GM23338 (cell line): Measurements from ENCODE around the gene NCBP1. TPM values are rescaled to one million over a fixed set of nuclear protein-coding genes. Genes with fewer than 3 reads are reported as not detected.

Experiments
- ATAC-seq: fragments of 200-7000 bp; cut with Tn5 transposase; 3 replicates; pipeline ENCODE4 v1.9.1; 2020
- DNase-seq: peaks from one replicate; pipeline ENCODE4 v3.0.0-alpha.2; 2015; ENCODE audit warnings: low spot score
- H2AFZ ChIP-seq: fragments of 200-600 bp; sonication (generic); 2 replicates; pipeline ENCODE4 v1.8.0; 2016; ENCODE audit warnings: antibody characterized with exemption, mild to moderate bottlenecking, moderate library complexity
- H3F3A ChIP-seq: fragments of 200-600 bp; sonication (generic); replicated peaks from 2 replicates; pipeline ENCODE4 v1.8.0; 2017; ENCODE audit warnings: antibody characterized with exemption, mixed run types, low read depth
- H3K27ac ChIP-seq: fragments of 200-600 bp; sonication (generic); 2 replicates; pipeline ENCODE4 v1.6.1; 2016; ENCODE audit warnings: low read depth
- H3K27me3 ChIP-seq: fragments of 200-600 bp; sonication (generic); 2 replicates; pipeline ENCODE4 v1.8.0; 2016; ENCODE audit warnings: mild to moderate bottlenecking, mixed run types, moderate library complexity; ENCODE audit not compliant: insufficient read depth
- H3K36me3 ChIP-seq: fragments of 200-600 bp; sonication (generic); 2 replicates; pipeline ENCODE4 v1.8.0; 2016; ENCODE audit warnings: mild to moderate bottlenecking; ENCODE audit not compliant: insufficient read depth
- H3K4me1 ChIP-seq: fragments of 200-600 bp; sonication (generic); 2 replicates; pipeline ENCODE4 v1.8.0; 2016; ENCODE audit warnings: mild to moderate bottlenecking, moderate library complexity; ENCODE audit not compliant: insufficient read depth
- H3K4me2 ChIP-seq: fragments of 200-600 bp; sonication (generic); 2 replicates; pipeline ENCODE4 v1.7.1; 2017; ENCODE audit warnings: mixed run types
- H3K4me3 ChIP-seq: fragments of 200-600 bp; sonication (generic); 2 replicates; pipeline ENCODE4 v1.6.1; 2016; ENCODE audit warnings: mixed run types
- H3K79me2 ChIP-seq: fragments of 200-600 bp; sonication (generic); replicated peaks from 2 replicates; pipeline ENCODE4 v1.8.0; 2017; ENCODE audit warnings: mild to moderate bottlenecking; ENCODE audit not compliant: insufficient read depth
- H3K9me2 ChIP-seq: fragments of 200-600 bp; sonication (generic); 2 replicates; pipeline ENCODE4 v1.8.0; 2017; ENCODE audit not compliant: insufficient read depth
- H4K20me1 ChIP-seq: fragments of 200-600 bp; sonication (generic); replicated peaks from 2 replicates; pipeline ENCODE4 v1.8.0; 2017; ENCODE audit warnings: mild to moderate bottlenecking; ENCODE audit not compliant: insufficient read depth
- H3K27ac Mint-ChIP-seq: 2 replicates; pipeline ENCODE4 v1.8.0; 2020; ENCODE audit warnings: inconsistent platforms, mild to moderate bottlenecking, moderate library complexity, mixed read lengths
- H3K27me3 Mint-ChIP-seq: 3 replicates; pipeline ENCODE4 v1.8.0; 2022; ENCODE audit warnings: low read depth, mild to moderate bottlenecking, moderate library complexity, mixed read lengths, inconsistent platforms; ENCODE audit not compliant: insufficient read depth, poor library complexity
- H3K36me3 Mint-ChIP-seq: 3 replicates; pipeline ENCODE4 v1.8.0; 2021; ENCODE audit warnings: low read depth, mild to moderate bottlenecking, inconsistent platforms, moderate library complexity, mixed read lengths
- H3K4me1 Mint-ChIP-seq: 3 replicates; pipeline ENCODE4 v1.8.0; 2020; ENCODE audit warnings: mild to moderate bottlenecking, inconsistent platforms, mixed read lengths
- H3K4me3 Mint-ChIP-seq: 3 replicates; pipeline ENCODE4 v1.8.0; 2021; ENCODE audit warnings: moderate library complexity, mild to moderate bottlenecking, inconsistent platforms, mixed read lengths
- H3K9me3 Mint-ChIP-seq: 3 replicates; pipeline ENCODE4 v1.8.0; 2020; ENCODE audit warnings: moderate library complexity, mild to moderate bottlenecking, inconsistent platforms, mixed read lengths
- CREB1 ChIP-seq: fragments of 250-450 bp; sonication (Bioruptor Pico); IDR thresholded peaks from 2 replicates; pipeline ENCODE4 v1.5.0; 2020; ENCODE audit warnings: low read depth, mild to moderate bottlenecking, moderate library complexity
- EZH2 ChIP-seq: fragments of 200-600 bp; sonication (generic); IDR thresholded peaks from one replicate; pipeline ENCODE4 v1.8.0; 2017; ENCODE audit warnings: antibody characterized with exemption, mild to moderate bottlenecking, low read depth; ENCODE audit not compliant: unreplicated experiment
- JUNB ChIP-seq: IDR thresholded peaks from one replicate; pipeline ENCODE4 v1.6.1; 2016; ENCODE audit warnings: antibody characterized with exemption; ENCODE audit not compliant: unreplicated experiment
- POLR2AphosphoS5 ChIP-seq: IDR thresholded peaks from 2 replicates; pipeline ENCODE4 v1.6.1; 2016; ENCODE audit warnings: antibody characterized with exemption, low read depth
- STAT1 ChIP-seq: IDR thresholded peaks from one replicate; pipeline ENCODE4 v1.6.1; 2016; ENCODE audit warnings: antibody characterized with exemption; ENCODE audit not compliant: unreplicated experiment
- ZNF114 ChIP-seq: fragments of 250-450 bp; sonication (Bioruptor Pico); IDR thresholded peaks from 2 replicates; pipeline ENCODE4 v1.5.0; 2020; ENCODE audit warnings: mild to moderate bottlenecking, moderate library complexity
- ZNF331 ChIP-seq: fragments of 250-450 bp; sonication (Bioruptor Pico); IDR thresholded peaks from 2 replicates; pipeline ENCODE4 v1.5.0; 2020; ENCODE audit warnings: low read depth, mild to moderate bottlenecking, moderate library complexity
- polyA plus RNA-seq: library from polyadenylated mRNA; unstranded; fragments of >200 nt; fragmentation: Nextera tagmentation; extraction: Ambion mirVana; gene quantifications from 2 replicates; pipeline ENCODE4 v1.2.1, GENCODE V29; 2016
- total RNA-seq: library from RNA; depleted of rRNA; stranded (reverse); fragments of >200 nt; shearing (Covaris generic); gene quantifications from 2 replicates; pipeline ENCODE4 v1.2.3, GENCODE V29; 2014
- TF ChIP-seq, protein P1 (sequence below): IDR thresholded peaks from one replicate; pipeline ENCODE4 v1.6.1; 2018; ENCODE audit warnings: antibody characterized with exemption; ENCODE audit not compliant: unreplicated experiment
- TF ChIP-seq, protein P2 (sequence below), 2 experiments: fragments of 200-600 bp in 1 of 2; sonication (generic) in 1 of 2; conservative IDR thresholded peaks; 2 replicates each; pipeline versions ENCODE4 v1.5.1 to v1.6.1; 2016 to 2017; ENCODE audit warnings: antibody characterized with exemption in 2 of 2, low read depth in 2 of 2, mild to moderate bottlenecking in 2 of 2, moderate library complexity in 1 of 2
- TF ChIP-seq, protein P3 (sequence below): fragments of 250-450 bp; sonication (Bioruptor Pico); IDR thresholded peaks from 2 replicates; pipeline ENCODE4 v1.5.0; 2020; ENCODE audit warnings: mild to moderate bottlenecking, moderate library complexity

Gene NCBP1
- total and polyA plus RNA-seq, 2 experiments from 2014 or later: 43.9 to 60.2 TPM

DNA sequence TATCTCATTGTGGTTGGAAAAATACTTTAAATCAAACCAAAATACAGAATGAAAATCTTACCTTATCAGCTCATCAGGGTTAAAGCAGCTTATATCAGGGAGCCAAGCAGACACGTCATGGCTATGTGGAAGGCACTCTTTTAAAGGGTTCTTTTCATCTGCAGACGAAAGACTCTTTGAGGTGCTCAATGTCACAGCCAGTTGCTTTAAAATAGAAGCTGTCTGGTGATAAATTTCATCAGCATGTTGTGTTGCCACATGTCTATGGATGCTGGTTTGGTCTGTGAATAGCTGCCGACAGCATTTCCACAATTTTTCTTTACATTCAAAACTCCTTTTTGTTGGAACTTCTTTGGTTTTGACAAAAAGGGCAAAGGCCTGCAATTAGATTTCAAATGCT is 8.0 kb upstream of the NCBP1 start (continued):
- TF ChIP-seq, protein P1, sequence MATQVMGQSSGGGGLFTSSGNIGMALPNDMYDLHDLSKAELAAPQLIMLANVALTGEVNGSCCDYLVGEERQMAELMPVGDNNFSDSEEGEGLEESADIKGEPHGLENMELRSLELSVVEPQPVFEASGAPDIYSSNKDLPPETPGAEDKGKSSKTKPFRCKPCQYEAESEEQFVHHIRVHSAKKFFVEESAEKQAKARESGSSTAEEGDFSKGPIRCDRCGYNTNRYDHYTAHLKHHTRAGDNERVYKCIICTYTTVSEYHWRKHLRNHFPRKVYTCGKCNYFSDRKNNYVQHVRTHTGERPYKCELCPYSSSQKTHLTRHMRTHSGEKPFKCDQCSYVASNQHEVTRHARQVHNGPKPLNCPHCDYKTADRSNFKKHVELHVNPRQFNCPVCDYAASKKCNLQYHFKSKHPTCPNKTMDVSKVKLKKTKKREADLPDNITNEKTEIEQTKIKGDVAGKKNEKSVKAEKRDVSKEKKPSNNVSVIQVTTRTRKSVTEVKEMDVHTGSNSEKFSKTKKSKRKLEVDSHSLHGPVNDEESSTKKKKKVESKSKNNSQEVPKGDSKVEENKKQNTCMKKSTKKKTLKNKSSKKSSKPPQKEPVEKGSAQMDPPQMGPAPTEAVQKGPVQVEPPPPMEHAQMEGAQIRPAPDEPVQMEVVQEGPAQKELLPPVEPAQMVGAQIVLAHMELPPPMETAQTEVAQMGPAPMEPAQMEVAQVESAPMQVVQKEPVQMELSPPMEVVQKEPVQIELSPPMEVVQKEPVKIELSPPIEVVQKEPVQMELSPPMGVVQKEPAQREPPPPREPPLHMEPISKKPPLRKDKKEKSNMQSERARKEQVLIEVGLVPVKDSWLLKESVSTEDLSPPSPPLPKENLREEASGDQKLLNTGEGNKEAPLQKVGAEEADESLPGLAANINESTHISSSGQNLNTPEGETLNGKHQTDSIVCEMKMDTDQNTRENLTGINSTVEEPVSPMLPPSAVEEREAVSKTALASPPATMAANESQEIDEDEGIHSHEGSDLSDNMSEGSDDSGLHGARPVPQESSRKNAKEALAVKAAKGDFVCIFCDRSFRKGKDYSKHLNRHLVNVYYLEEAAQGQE: no peak
- TF ChIP-seq, protein P2, sequence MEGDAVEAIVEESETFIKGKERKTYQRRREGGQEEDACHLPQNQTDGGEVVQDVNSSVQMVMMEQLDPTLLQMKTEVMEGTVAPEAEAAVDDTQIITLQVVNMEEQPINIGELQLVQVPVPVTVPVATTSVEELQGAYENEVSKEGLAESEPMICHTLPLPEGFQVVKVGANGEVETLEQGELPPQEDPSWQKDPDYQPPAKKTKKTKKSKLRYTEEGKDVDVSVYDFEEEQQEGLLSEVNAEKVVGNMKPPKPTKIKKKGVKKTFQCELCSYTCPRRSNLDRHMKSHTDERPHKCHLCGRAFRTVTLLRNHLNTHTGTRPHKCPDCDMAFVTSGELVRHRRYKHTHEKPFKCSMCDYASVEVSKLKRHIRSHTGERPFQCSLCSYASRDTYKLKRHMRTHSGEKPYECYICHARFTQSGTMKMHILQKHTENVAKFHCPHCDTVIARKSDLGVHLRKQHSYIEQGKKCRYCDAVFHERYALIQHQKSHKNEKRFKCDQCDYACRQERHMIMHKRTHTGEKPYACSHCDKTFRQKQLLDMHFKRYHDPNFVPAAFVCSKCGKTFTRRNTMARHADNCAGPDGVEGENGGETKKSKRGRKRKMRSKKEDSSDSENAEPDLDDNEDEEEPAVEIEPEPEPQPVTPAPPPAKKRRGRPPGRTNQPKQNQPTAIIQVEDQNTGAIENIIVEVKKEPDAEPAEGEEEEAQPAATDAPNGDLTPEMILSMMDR (conservative IDR thresholded peaks at IDR 0.05; ENCODE audit: low read depth in 2 of 2): no peak
- TF ChIP-seq ZNF114 (CRISPR knock-in tag) (no peak), CREB1 (CRISPR knock-in tag) (no peak), EZH2 (no peak), JUNB (no peak)

DNA sequence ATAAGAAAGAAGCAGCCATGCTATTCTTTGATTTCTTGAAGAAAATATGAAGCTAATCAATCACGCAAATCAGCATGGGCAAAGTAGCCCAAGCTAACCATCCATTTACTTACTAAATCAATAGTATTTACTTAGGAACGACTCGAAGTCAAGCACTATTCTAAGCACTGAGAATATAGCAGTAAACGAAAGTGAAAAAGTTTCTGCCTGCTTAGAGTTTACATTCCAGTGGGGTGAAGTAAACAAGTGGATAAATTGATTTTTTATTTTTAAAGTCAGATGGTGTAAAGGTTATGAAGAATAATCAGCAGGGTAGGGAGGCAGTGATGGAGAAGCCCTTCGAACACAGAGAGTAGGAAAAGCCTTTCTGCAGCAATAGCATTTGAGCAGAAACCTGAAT is 6.0 kb upstream of the NCBP1 start:
- ATAC-seq: no peak
- TF ChIP-seq EZH2 (no peak), STAT1 (no peak), ZNF331 (CRISPR knock-in tag) (no peak), POLR2AphosphoS5 (no peak)
- TF ChIP-seq, protein P2 (conservative IDR thresholded peaks at IDR 0.05; ENCODE audit: low read depth in 2 of 2): no peak
- TF ChIP-seq, protein P3, sequence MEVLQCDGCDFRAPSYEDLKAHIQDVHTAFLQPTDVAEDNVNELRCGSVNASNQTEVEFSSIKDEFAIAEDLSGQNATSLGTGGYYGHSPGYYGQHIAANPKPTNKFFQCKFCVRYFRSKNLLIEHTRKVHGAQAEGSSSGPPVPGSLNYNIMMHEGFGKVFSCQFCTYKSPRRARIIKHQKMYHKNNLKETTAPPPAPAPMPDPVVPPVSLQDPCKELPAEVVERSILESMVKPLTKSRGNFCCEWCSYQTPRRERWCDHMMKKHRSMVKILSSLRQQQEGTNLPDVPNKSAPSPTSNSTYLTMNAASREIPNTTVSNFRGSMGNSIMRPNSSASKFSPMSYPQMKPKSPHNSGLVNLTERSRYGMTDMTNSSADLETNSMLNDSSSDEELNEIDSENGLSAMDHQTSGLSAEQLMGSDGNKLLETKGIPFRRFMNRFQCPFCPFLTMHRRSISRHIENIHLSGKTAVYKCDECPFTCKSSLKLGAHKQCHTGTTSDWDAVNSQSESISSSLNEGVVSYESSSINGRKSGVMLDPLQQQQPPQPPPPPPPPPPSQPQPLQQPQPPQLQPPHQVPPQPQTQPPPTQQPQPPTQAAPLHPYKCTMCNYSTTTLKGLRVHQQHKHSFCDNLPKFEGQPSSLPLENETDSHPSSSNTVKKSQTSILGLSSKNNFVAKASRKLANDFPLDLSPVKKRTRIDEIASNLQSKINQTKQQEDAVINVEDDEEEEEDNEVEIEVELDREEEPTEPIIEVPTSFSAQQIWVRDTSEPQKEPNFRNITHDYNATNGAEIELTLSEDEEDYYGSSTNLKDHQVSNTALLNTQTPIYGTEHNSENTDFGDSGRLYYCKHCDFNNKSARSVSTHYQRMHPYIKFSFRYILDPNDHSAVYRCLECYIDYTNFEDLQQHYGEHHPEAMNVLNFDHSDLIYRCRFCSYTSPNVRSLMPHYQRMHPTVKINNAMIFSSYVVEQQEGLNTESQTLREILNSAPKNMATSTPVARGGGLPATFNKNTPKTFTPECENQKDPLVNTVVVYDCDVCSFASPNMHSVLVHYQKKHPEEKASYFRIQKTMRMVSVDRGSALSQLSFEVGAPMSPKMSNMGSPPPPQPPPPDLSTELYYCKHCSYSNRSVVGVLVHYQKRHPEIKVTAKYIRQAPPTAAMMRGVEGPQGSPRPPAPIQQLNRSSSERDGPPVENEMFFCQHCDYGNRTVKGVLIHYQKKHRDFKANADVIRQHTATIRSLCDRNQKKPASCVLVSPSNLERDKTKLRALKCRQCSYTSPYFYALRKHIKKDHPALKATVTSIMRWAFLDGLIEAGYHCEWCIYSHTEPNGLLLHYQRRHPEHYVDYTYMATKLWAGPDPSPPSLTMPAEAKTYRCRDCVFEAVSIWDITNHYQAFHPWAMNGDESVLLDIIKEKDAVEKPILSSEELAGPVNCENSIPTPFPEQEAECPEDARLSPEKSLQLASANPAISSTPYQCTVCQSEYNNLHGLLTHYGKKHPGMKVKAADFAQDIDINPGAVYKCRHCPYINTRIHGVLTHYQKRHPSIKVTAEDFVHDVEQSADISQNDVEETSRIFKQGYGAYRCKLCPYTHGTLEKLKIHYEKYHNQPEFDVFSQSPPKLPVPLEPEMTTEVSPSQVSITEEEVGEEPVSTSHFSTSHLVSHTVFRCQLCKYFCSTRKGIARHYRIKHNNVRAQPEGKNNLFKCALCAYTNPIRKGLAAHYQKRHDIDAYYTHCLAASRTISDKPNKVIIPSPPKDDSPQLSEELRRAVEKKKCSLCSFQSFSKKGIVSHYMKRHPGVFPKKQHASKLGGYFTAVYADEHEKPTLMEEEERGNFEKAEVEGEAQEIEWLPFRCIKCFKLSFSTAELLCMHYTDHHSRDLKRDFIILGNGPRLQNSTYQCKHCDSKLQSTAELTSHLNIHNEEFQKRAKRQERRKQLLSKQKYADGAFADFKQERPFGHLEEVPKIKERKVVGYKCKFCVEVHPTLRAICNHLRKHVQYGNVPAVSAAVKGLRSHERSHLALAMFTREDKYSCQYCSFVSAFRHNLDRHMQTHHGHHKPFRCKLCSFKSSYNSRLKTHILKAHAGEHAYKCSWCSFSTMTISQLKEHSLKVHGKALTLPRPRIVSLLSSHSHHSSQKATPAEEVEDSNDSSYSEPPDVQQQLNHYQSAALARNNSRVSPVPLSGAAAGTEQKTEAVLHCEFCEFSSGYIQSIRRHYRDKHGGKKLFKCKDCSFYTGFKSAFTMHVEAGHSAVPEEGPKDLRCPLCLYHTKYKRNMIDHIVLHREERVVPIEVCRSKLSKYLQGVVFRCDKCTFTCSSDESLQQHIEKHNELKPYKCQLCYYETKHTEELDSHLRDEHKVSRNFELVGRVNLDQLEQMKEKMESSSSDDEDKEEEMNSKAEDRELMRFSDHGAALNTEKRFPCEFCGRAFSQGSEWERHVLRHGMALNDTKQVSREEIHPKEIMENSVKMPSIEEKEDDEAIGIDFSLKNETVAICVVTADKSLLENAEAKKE (CRISPR knock-in tag): no peak

More for the DNA sequence above, 6.0 kb upstream of the NCBP1 start:
- H3K9me2 ChIP-seq: no peaks in the 10 kb centered on the region
- Mint-ChIP-seq H3K36me3 (peaks cover 33% of the 10 kb centered on the region), H3K27me3 (peaks cover 4% of the 10 kb centered on the region), H3K4me3 (no peak overlapping the region), H3K27ac (no peak overlapping the region), H3K9me3 (peaks cover 14% of the 10 kb centered on the region), H3K4me1 (peaks cover 20% of the 10 kb centered on the region)
- H3K4me1 ChIP-seq: 0 out of 2 replicates have a peak, but pooled peaks cover 8% of the 10 kb centered on the region
- peaks cover 12% of the 10 kb centered on the region; the same call in 1 of the 2 replicates for H3K36me3 ChIP-seq
- H3K4me3 ChIP-seq: no peak overlapping the region
- H4K20me1 ChIP-seq: peaks cover 11% of the 10 kb centered on the region; the same call in 1 of the 2 replicates
- no peak overlapping the region for H3K27ac ChIP-seq
- H2AFZ ChIP-seq: no peak overlapping the region
- no peak overlapping the region for H3K4me2 ChIP-seq
- H3F3A ChIP-seq: no peaks in the 10 kb centered on the region; the same call in 1 of the 2 replicates
- peaks cover 56% of the 10 kb centered on the region for H3K79me2 ChIP-seq
- no peak for DNase-seq
- no peaks in the 10 kb centered on the region for H3K27me3 ChIP-seq
